NB4 (cell line): Measurements from ENCODE around the gene LRCOL1.

Experiments
- CTCF ChIP-seq: IDR thresholded peaks from one replicate; pipeline ENCODE4 v1.5.1; 2012; ENCODE audit warnings: low read depth, low read length
- MYC ChIP-seq: IDR thresholded peaks from 2 replicates; pipeline ENCODE4 v1.6.1; 2011; ENCODE audit warnings: low read depth, low read length
- POLR2A ChIP-seq: IDR thresholded peaks from 2 replicates; pipeline ENCODE4 v1.6.1; 2011; ENCODE audit warnings: mild to moderate bottlenecking; ENCODE audit not compliant: insufficient read length; ENCODE audit errors: extremely low read depth

- no peak for TF ChIP-seq CTCF
- no peak for TF ChIP-seq POLR2A
- no peak for TF ChIP-seq MYC
These were observed 9.1 kb downstream of the LRCOL1 start for GRCh38 chr12:132601171-132601883.
